ENCODE measurements around the gene MOCS1. TPM values are rescaled to one million over a fixed set of nuclear protein-coding genes. Genes with fewer than 3 reads are reported as not detected.

Gene MOCS1
- total RNA-seq, 2 experiments from 2014 or later: 1.7 to 1.8 TPM

DNA sequence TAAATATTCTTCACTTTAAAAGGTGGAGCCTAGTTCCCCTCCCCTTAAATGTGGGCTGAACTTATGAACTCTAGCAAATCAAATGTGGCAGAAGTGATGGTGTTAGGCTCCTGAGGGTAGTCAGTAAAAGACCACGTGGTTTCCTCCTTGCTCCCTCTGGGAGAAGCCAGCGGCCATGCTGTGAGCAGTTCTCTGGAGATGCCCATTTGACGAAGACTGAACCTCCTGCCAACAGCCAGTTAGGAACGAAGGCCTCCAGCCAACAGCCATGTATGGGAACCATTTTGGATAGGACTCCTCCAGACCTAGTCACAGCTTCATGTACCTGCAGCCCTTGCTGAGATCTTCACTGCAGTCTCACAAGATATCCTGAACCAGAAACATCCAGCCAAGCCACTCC, 7.6 kb upstream of the MOCS1 start:
- POLR2A ChIA-PET: no interaction called here
- H3K36me3 Mint-ChIP-seq (ENCODE audit: low read depth): no peaks in the 10 kb centered on the region
- H3K27me3 Mint-ChIP-seq: peaks cover 3% of the 10 kb centered on the region
- no peaks in the 10 kb centered on the region for H3K9me3 Mint-ChIP-seq
- no peak overlapping the region for H3K27ac Mint-ChIP-seq
- H3K4me3 Mint-ChIP-seq: no peak overlapping the region
- H3K4me1 Mint-ChIP-seq: no peaks in the 10 kb centered on the region
- CTCF ChIA-PET: interaction anchor here (1.4 kb wide), 1 partner anchor 11 kb away, joined by 3 read pairs; no protein-coding TSS in a partner anchor
- no peak for DNase-seq

DNA sequence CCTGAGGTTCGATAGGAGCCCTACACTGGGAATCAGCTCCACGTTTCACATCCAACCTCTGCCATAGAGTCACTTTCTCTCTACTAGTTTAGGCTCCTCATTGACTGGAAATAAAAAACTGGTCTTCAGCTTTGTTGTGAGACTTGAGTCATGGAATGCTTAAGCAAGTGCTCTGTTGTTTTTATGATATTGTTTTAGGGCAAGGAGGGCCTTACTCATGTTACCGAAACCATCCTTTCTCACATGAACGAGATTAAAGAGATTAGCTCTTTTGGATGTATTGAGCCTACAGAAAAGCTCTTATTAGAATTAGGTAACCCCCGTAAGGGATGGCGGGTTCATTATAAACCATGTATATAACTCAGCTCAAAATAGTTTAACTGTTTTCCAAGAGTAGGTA, 6.9 kb upstream of the MOCS1 start:
- no peaks in the 10 kb centered on the region for H3K36me3 Mint-ChIP-seq (ENCODE audit: low read depth)
- no peak for DNase-seq
- H3K4me1 Mint-ChIP-seq: no peaks in the 10 kb centered on the region
- H3K4me3 Mint-ChIP-seq: no peak overlapping the region
- peaks cover 4% of the 10 kb centered on the region for H3K27me3 Mint-ChIP-seq
- H3K9me3 Mint-ChIP-seq: no peaks in the 10 kb centered on the region
- POLR2A ChIA-PET: no interaction called here
- CTCF ChIA-PET: interaction anchor here (1.1 to 1.4 kb wide), 2 partner anchors 10 to 627 kb away, joined by 3 read pairs; no protein-coding TSS in a partner anchor
- H3K27ac Mint-ChIP-seq: no peak overlapping the region

GRCh38 chr6:39938773-39939654, 4.8 kb upstream of the MOCS1 start:
- H3K4me1 Mint-ChIP-seq: no peaks in the 10 kb centered on the region
- H3K27me3 Mint-ChIP-seq: peaks cover 4% of the 10 kb centered on the region
- no peaks in the 10 kb centered on the region for H3K36me3 Mint-ChIP-seq (ENCODE audit: low read depth)
- ChIA-PET CTCF (no interaction called here), POLR2A (no interaction called here)
- H3K4me3 Mint-ChIP-seq: no peak overlapping the region
- no peak for DNase-seq
- H3K27ac Mint-ChIP-seq: no peak overlapping the region
- no peaks in the 10 kb centered on the region for H3K9me3 Mint-ChIP-seq

GRCh38 chr6:39937686-39938333, 3.5 kb upstream of the MOCS1 start:
- no peak for DNase-seq
- H3K27me3 Mint-ChIP-seq: peaks cover 5% of the 10 kb centered on the region
- H3K4me3 Mint-ChIP-seq: no peak overlapping the region
- ChIA-PET CTCF (no interaction called here), POLR2A (no interaction called here)
- peaks cover 3% of the 10 kb centered on the region for H3K4me1 Mint-ChIP-seq
- no peaks in the 10 kb centered on the region for H3K9me3 Mint-ChIP-seq
- H3K27ac Mint-ChIP-seq: no peak overlapping the region
- no peaks in the 10 kb centered on the region for H3K36me3 Mint-ChIP-seq (ENCODE audit: low read depth)

- H3K4me3 Mint-ChIP-seq: no peak overlapping the region
- H3K4me1 Mint-ChIP-seq: peaks cover 3% of the 10 kb centered on the region
- DNase-seq: no peak
- ChIA-PET CTCF (no interaction called here), POLR2A (no interaction called here)
- no peaks in the 10 kb centered on the region for H3K36me3 Mint-ChIP-seq (ENCODE audit: low read depth)
- peaks cover 5% of the 10 kb centered on the region for H3K27me3 Mint-ChIP-seq
- H3K9me3 Mint-ChIP-seq: no peaks in the 10 kb centered on the region
- H3K27ac Mint-ChIP-seq: no peak overlapping the region
Observed at GRCh38 chr6:39936857-39937256, 2.6 kb upstream of the MOCS1 start.

- CTCF ChIA-PET: no interaction called here
- Mint-ChIP-seq H3K4me3 (no peak overlapping the region), H3K9me3 (no peaks in the 10 kb centered on the region), H3K27me3 (peaks cover 5% of the 10 kb centered on the region), H3K36me3 (ENCODE audit: low read depth) (no peaks in the 10 kb centered on the region), H3K4me1 (peaks cover 3% of the 10 kb centered on the region), H3K27ac (no peak overlapping the region)
- POLR2A ChIA-PET: no interaction called here
- DNase-seq: no peak
Observed at GRCh38 chr6:39935241-39935640, 979 bp upstream of the MOCS1 start.

- Mint-ChIP-seq H3K27me3 (peaks cover 5% of the 10 kb centered on the region), H3K4me1 (peaks cover 7% of the 10 kb centered on the region), H3K4me3 (peak overlapping the region; percentile 75), H3K27ac (peak overlapping the region; percentile 55), H3K36me3 (ENCODE audit: low read depth) (no peaks in the 10 kb centered on the region), H3K9me3 (no peaks in the 10 kb centered on the region)
- DNase-seq: no peak
- ChIA-PET CTCF (no interaction called here), POLR2A (no interaction called here)
Observed at GRCh38 chr6:39933669-39934130, 562 bp downstream of the MOCS1 start.

DNA sequence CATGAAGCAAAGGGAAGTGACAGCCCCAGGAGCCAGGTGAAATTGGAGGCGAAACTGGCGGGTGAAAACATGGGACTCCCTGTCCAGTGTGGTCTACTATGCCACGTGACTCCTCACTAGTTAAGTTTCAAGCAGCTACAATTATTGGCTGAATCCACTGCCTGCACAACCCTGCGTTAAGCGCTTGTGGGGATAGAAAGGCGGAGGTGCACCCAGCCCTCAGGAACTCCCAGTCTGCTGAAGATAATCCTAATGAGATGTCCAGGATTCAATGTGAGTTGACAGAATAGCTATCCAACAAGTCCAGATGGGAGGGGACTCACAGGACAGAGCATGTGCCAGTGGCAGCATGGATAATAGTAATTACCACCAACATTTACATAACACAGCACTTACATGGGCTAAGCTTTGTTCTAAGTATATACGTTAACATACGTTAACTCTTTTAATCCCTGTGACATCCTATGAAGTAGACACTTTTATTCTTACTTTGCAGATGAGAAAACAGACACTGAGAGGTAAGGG, 1.8 kb downstream of the MOCS1 start:
- no peak overlapping the region for H3K4me3 Mint-ChIP-seq
- peaks cover 5% of the 10 kb centered on the region for H3K27me3 Mint-ChIP-seq
- CTCF ChIA-PET: no interaction called here
- peaks cover 7% of the 10 kb centered on the region for H3K4me1 Mint-ChIP-seq
- no peaks in the 10 kb centered on the region for H3K9me3 Mint-ChIP-seq
- H3K36me3 Mint-ChIP-seq (ENCODE audit: low read depth): no peaks in the 10 kb centered on the region
- no peak overlapping the region for H3K27ac Mint-ChIP-seq
- no peak for DNase-seq
- POLR2A ChIA-PET: no interaction called here

GRCh38 chr6:39931607-39932006, 2.7 kb downstream of the MOCS1 start:
- CTCF ChIA-PET: interaction anchor here (0.7 to 1.4 kb wide), 2 partner anchors 10 to 12 kb away, joined by 3 to 6 read pairs; no protein-coding TSS in a partner anchor

DNA sequence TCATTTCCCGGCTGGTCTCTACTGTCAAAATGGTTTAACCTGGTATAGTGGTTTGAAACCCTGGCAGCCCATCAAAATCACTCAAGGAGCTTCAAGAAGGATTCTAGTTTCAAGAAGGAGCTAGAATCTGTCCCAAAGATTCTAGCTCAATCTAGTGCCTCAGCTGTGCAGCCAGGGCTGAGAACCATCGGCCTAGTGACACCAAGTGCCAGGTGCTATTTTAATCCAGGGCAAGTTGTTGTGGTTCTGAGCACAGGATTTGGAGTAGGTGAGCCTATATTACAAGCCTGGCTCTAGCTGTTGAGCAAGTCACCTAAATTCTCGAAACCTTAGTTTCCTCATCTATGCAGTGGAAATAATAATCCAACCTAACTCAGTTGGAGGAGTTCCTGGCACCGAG, 3.7 kb downstream of the MOCS1 start:
- Mint-ChIP-seq H3K36me3 (ENCODE audit: low read depth) (peaks cover 4% of the 10 kb centered on the region), H3K9me3 (peaks cover 6% of the 10 kb centered on the region), H3K4me1 (peaks cover 10% of the 10 kb centered on the region)

More at GRCh38 chr6:39931607-39932006, 2.7 kb downstream of the MOCS1 start:
- Mint-ChIP-seq H3K27ac (no peak overlapping the region), H3K36me3 (ENCODE audit: low read depth) (no peaks in the 10 kb centered on the region), H3K9me3 (no peaks in the 10 kb centered on the region), H3K4me1 (peaks cover 7% of the 10 kb centered on the region), H3K27me3 (peaks cover 2% of the 10 kb centered on the region), H3K4me3 (no peak overlapping the region)
- no peak for DNase-seq
- POLR2A ChIA-PET: no interaction called here

DNA sequence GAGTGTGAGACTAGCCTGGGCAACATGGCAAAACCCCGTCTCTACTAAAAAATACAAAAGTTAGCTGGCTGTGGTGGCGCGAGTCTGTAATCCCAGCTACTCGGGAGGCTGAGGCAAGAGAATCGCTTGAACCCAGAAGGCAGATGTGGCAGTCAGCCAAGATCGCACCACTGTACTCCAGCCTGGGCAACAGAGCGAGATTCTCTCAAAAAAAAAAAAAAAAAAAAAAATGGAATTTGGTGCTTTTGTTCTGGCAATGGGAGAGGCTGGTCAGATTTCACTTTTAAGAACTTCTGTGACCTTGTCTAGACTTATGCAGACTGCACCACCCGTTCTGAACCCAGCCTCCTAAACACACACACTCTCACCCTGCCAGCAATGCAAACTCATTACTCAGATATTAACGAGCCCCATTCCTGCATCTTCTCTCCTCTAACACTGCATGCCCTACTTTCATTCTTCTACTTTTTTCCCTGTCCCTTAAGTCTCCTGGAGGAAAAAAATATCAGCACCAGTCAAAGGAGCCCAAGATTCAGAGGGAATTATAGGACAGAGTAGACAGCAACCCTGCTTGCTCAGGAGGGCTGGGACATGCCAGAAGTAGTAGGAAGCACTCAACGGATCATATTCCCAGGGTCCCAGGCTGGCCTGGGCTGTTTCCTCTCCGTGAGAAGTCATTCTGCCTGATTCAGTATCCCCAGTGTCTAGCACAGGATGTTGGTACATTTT, 4.4 kb downstream of the MOCS1 start:
- Mint-ChIP-seq H3K4me3 (no peak overlapping the region), H3K9me3 (peaks cover 6% of the 10 kb centered on the region), H3K27me3 (peaks cover 2% of the 10 kb centered on the region), H3K4me1 (peaks cover 10% of the 10 kb centered on the region), H3K27ac (no peak overlapping the region), H3K36me3 (ENCODE audit: low read depth) (peaks cover 4% of the 10 kb centered on the region)
- CTCF ChIA-PET: interaction anchor here (1.4 kb wide), 1 partner anchor 12 kb away, joined by 3 read pairs; no protein-coding TSS in a partner anchor
- POLR2A ChIA-PET: no interaction called here
- no peak for DNase-seq

More for the DNA sequence above, 3.7 kb downstream of the MOCS1 start:
- H3K27me3 Mint-ChIP-seq: peaks cover 2% of the 10 kb centered on the region
- DNase-seq: no peak
- POLR2A ChIA-PET: no interaction called here
- CTCF ChIA-PET: interaction anchor here (1.4 kb wide), 1 partner anchor 11 kb away, joined by 3 read pairs; no protein-coding TSS in a partner anchor
- H3K27ac Mint-ChIP-seq: no peak overlapping the region
- H3K4me3 Mint-ChIP-seq: no peak overlapping the region

DNA sequence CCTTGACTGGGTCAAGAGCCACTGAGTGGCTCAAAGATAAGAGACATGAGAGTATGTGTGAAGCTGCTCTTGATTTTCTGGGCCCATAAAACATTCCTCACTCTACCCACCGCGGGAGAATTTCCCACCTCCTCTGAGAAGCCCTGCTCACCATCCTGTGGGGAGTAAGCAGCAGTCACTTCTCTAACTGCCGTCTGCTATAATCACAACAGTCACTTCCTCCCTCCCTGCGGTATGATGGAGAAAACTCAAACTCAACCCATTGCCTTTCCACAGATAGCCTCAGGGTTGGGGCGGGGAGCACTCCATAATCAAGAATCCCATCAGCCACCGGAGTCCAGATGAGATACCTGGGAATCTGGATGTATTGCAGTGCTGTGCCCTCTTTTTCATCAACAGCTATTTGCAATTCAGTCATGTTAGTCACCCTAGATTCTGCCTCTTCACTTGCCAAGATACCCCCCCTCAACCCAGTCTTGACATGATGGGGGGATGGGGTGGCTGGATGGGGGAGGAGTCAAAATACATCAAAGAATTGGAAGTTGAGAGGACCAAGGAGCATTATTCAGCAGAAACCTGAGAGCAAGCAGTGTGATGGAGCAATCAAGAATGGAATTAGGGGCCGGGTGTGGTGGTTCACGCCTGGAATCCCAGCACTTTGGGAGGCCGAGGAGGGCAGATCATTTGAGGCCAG, 5.1 kb downstream of the MOCS1 start:
- DNase-seq: no peak
- Mint-ChIP-seq H3K4me3 (no peak overlapping the region), H3K4me1 (peaks cover 10% of the 10 kb centered on the region), H3K36me3 (ENCODE audit: low read depth) (peaks cover 4% of the 10 kb centered on the region), H3K27me3 (peaks cover 2% of the 10 kb centered on the region), H3K27ac (no peak overlapping the region), H3K9me3 (peaks cover 6% of the 10 kb centered on the region)
- CTCF ChIA-PET: no interaction called here
- POLR2A ChIA-PET: no interaction called here
